HEK293T (cell line): ENCODE data around the gene SMIM1.

Source experiments
- CTCF ChIA-PET: fragments of 350-600 bp; formaldehyde crosslinking; extraction: SDS; loops from one replicate; lab custom pipeline; 2021; ENCODE audit warnings: antibody characterized with exemption, inconsistent platforms; lab: Yijun Ruan, JAX
- POLR2A ChIA-PET: fragments of 350-600 bp; formaldehyde crosslinking; extraction: SDS; loops from one replicate; lab custom pipeline; 2020; ENCODE audit warnings: antibody characterized with exemption, inconsistent platforms; lab: Yijun Ruan, JAX
- DNase-seq: peaks from one replicate; pipeline ENCODE4 v3.0.0; 2012; ENCODE audit warnings: mixed read lengths; ENCODE audit errors: extremely low spot score
- ARNT ChIP-seq: fragments of 450-650 bp; IDR thresholded peaks from 2 replicates; pipeline ENCODE4 v1.6.1; 2017; ENCODE audit warnings: mild to moderate bottlenecking
- BHLHE40 ChIP-seq: fragments of 450-650 bp; IDR thresholded peaks from 2 replicates; pipeline ENCODE4 v1.6.1; 2016; ENCODE audit warnings: mild to moderate bottlenecking, moderate library complexity, borderline replicate concordance
- CTBP1 ChIP-seq: fragments of 450-650 bp; IDR thresholded peaks from 2 replicates; pipeline ENCODE4 v1.6.1; 2016; ENCODE audit warnings: borderline replicate concordance
- ELF4 ChIP-seq: fragments of 450-650 bp; IDR thresholded peaks from 2 replicates; pipeline ENCODE4 v1.6.1; 2017; ENCODE audit warnings: antibody characterized with exemption
- FOXA1 ChIP-seq: fragments of 450-650 bp; IDR thresholded peaks from 2 replicates; pipeline ENCODE4 v1.6.1; 2016; ENCODE audit warnings: mild to moderate bottlenecking
- FOXK2 ChIP-seq: fragments of 450-650 bp; IDR thresholded peaks from 2 replicates; pipeline ENCODE4 v1.6.1; 2016; ENCODE audit warnings: mild to moderate bottlenecking
- FOXM1 ChIP-seq: fragments of 450-650 bp; IDR thresholded peaks from 2 replicates; pipeline ENCODE4 v1.6.1; 2017; ENCODE audit warnings: mild to moderate bottlenecking, borderline replicate concordance
- HDGF ChIP-seq: fragments of 450-650 bp; IDR thresholded peaks from 2 replicates; pipeline ENCODE4 v1.6.1; 2017; ENCODE audit warnings: antibody characterized with exemption, borderline replicate concordance
- L3MBTL2 ChIP-seq: fragments of 450-650 bp; conservative IDR thresholded peaks from 2 replicates; pipeline ENCODE4 v1.6.1; 2016; ENCODE audit warnings: mild to moderate bottlenecking
- LEF1 ChIP-seq: fragments of 450-650 bp; IDR thresholded peaks from 2 replicates; pipeline ENCODE4 v1.6.1; 2017; ENCODE audit warnings: mild to moderate bottlenecking, borderline replicate concordance
- NFRKB ChIP-seq: fragments of 450-650 bp; IDR thresholded peaks from 2 replicates; pipeline ENCODE4 v1.6.1; 2016; ENCODE audit warnings: mild to moderate bottlenecking, moderate library complexity
- SP1 ChIP-seq: fragments of 450-650 bp; IDR thresholded peaks from 2 replicates; pipeline ENCODE4 v1.6.1; 2017
- SUZ12 ChIP-seq: fragments of 450-650 bp; IDR thresholded peaks from 2 replicates; pipeline ENCODE4 v1.6.1; 2016; ENCODE audit warnings: mild to moderate bottlenecking
- TARDBP ChIP-seq: fragments of 450-650 bp; IDR thresholded peaks from 2 replicates; pipeline ENCODE4 v1.6.1; 2016
- ZNF384 ChIP-seq: fragments of 450-650 bp; IDR thresholded peaks from 2 replicates; pipeline ENCODE4 v1.6.1; 2016
- TF ChIP-seq, protein P1 (sequence below): fragments of 450-650 bp; IDR thresholded peaks from 2 replicates; pipeline ENCODE4 v1.6.1; 2016

Gene SMIM1

DNA sequence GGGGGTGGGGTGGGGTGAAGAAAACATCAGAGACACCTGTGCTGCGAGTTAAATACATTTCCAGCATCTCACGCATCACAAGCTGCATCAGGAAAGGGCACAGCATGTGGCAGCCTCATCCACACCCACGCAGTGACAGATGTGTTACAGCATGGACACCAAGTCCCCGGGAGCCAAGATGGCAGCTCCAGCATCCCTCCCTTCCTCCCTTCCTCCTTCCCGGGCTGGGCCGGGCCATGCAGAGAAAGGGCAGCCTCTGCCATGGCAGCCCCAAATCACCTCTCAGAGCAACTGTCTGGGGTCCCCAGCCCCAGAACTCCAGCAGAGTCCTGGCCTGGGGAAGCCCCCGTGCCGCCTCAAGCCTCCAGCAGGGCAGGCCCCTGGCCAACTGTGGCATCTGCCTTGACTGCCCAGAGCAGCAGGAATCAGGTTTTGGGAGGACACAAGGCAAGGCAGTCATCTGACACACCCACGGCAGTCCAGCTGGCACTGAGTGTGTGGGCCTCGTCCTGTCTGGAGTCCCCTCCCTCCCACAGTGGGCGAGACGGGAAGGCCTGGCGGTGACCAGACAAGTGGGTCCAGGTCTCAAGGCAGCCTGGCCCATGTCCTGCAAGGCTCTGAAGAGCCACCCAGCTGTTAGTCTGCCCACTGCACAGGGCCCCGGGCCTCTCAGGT lies 6.2 kb downstream of the SMIM1 start:
- ChIA-PET CTCF (no interaction called here), POLR2A (no interaction called here)
- no peak for DNase-seq
- TF ChIP-seq LEF1 = no peak
- no peak for TF ChIP-seq FOXA1
- no peak for TF ChIP-seq BHLHE40
- TF ChIP-seq ZNF384 = no peak
- no peak for TF ChIP-seq NFRKB
- no peak for TF ChIP-seq FOXM1
- TF ChIP-seq, protein P1, sequence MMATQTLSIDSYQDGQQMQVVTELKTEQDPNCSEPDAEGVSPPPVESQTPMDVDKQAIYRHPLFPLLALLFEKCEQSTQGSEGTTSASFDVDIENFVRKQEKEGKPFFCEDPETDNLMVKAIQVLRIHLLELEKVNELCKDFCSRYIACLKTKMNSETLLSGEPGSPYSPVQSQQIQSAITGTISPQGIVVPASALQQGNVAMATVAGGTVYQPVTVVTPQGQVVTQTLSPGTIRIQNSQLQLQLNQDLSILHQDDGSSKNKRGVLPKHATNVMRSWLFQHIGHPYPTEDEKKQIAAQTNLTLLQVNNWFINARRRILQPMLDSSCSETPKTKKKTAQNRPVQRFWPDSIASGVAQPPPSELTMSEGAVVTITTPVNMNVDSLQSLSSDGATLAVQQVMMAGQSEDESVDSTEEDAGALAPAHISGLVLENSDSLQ = no peak
- TF ChIP-seq ELF4 = no peak
- TF ChIP-seq TARDBP = no peak
- TF ChIP-seq SP1 = no peak
- TF ChIP-seq L3MBTL2 = no peak
- TF ChIP-seq FOXK2 = no peak
- no peak for TF ChIP-seq ARNT
- no peak for TF ChIP-seq CTBP1
- no peak for TF ChIP-seq SUZ12

DNA sequence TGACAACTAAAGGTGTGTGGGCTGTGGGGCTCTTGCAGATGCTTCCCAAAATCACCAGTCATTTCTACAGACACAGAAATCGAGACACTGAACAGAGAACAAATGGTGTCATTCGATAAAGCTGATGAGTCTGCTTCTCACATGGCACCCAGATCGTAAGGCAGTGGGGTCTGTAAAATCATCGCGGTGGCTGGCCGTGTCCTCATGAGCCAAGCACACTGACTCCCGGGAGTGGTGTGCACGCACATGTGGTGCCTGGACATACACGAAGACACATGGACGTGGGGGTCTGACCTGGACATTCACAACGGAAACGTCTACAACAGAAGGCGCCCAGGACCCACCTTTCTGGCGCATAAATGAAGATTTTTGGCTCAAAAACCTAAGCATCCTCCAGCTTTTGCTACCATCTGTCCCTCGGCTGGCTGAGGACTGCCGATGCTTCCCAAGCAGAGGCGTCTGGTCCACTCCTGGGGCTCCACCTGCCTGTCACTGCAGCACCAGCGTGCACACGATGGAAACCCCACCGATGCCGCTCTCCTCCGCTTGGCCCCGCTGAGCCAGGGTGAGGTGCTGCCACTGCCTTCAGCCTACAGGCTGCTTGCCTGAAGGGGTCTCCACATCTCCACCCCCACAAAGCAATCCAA lies 6.8 kb downstream of the SMIM1 start:
- no peak for DNase-seq
- no peak for TF ChIP-seq FOXM1
- no peak for TF ChIP-seq FOXA1
- no peak for TF ChIP-seq ARNT
- TF ChIP-seq BHLHE40 = no peak
- TF ChIP-seq FOXK2 = no peak
- no peak for TF ChIP-seq SUZ12
- TF ChIP-seq ZNF384 = no peak
- TF ChIP-seq ELF4 = no peak
- no peak for TF ChIP-seq L3MBTL2
- TF ChIP-seq HDGF = no peak
- TF ChIP-seq TARDBP = no peak
- CTCF ChIA-PET = no interaction called here
- POLR2A ChIA-PET = no interaction called here

DNA sequence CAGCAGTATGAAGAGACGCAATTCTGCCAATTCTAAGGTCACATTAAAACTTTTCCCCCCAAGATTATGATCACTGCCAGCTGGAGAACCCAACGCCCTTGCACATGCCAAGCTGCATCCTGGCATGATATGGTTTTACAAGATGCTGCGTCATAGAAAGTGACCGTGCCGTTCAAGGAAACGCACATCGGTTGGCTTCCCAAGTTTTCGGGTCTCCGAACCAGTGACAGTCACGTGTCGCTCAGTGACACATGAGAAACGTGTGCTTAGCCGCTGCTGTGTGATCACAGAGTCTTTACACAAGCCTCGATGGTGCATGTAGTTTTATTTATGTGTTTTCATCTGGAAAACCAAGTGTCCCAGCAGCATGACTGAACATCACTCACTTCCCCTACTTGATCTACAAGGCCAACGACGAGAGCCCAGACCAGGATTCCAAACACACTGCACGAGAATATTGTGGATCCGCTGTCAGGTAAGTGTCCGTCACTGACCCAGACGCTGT lies 7.4 kb downstream of the SMIM1 start:
- DNase-seq = no peak
- CTCF ChIA-PET = no interaction called here
- POLR2A ChIA-PET = no interaction called here
- TF ChIP-seq SP1 = no peak
- no peak for TF ChIP-seq FOXA1
- TF ChIP-seq, protein P1 = no peak
- no peak for TF ChIP-seq CTBP1
- no peak for TF ChIP-seq BHLHE40
- no peak for TF ChIP-seq HDGF
- TF ChIP-seq L3MBTL2 = no peak
- TF ChIP-seq ZNF384 = no peak
- TF ChIP-seq ARNT = no peak
- TF ChIP-seq LEF1 = no peak
- TF ChIP-seq FOXK2 = no peak
- TF ChIP-seq ELF4 = no peak
- TF ChIP-seq FOXM1 = no peak
- TF ChIP-seq SUZ12 = no peak
- no peak for TF ChIP-seq NFRKB
- TF ChIP-seq TARDBP = no peak

DNA sequence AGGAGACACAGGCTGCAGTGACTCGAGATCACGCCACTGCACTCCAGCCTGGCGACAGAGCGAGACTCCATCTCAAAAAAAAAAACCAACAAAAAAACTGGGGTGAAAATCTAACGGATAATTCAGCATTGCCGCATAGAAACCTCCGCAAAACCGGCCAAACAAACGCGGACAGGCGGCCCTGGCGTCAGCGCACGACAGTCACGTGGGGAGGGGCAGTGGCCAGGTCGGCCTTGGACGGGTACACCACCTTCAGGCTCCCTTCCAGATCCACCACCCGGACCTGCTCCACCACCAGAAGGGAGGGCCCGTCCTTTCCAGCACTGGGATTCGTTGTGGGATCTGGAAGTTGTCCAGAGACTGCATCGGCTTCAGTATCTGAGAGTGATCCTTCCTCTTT lies 8.4 kb downstream of the SMIM1 start:
- no peak for TF ChIP-seq SP1
- TF ChIP-seq TARDBP = no peak
- TF ChIP-seq, protein P1 = no peak
- no peak for TF ChIP-seq SUZ12
- TF ChIP-seq BHLHE40 = no peak
- no peak for TF ChIP-seq NFRKB
- TF ChIP-seq ELF4 = no peak
- TF ChIP-seq ZNF384 = no peak
- TF ChIP-seq FOXA1 = no peak
- TF ChIP-seq LEF1 = no peak
- TF ChIP-seq HDGF = no peak
- TF ChIP-seq CTBP1 = no peak
- no peak for TF ChIP-seq L3MBTL2
- ChIA-PET CTCF (no interaction called here), POLR2A (no interaction called here)
- DNase-seq = no peak

DNA sequence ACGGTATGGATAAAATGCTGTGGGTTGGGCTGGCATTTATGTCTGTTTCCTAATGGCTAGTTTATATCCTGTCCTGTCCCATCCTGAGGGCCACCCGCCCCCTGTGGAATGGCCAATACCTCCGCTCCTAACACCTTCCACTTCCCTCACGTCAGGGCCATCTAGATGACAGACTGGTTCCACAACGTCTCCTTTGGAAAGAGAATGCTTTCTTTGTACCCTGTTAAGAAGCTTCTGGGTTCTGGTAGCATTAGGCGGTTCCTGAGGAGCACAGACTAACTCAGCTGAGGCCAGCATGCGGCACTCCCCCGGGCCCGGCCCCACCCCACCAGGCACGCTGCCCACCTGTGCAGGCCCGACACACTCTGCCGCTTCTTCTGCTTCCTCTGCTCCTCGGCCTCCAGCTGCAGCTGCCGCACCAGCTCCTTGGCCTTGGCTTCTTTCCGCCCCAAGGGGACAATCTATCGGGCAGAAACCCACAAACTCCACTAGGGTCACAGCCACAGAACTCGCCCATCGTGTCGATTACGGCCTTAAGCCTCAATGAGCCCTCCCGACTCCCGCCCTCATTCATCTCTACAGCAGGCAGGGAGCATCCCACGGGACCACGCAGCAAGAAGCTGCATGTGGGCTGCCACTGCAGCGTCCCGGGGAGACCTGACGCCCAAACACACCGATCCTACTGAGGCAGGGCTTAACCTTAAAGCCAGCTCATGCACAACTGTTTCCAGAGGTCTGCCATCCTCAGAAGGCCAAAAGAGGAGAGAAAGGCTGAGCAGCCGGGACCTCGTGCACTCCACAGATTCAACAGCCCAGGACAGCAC lies 11.3 kb downstream of the SMIM1 start:
- TF ChIP-seq HDGF (no peak), CTBP1 (no peak), LEF1 (no peak), L3MBTL2 (no peak), FOXA1 (no peak), FOXM1 (no peak), TARDBP (no peak), ZNF384 (no peak), BHLHE40 (no peak), SUZ12 (no peak), ELF4 (no peak), FOXK2 (no peak), ARNT (no peak)
- TF ChIP-seq, protein P1 = no peak
- POLR2A ChIA-PET = no interaction called here
- CTCF ChIA-PET = no interaction called here
- no peak for DNase-seq
